NB4 (cell line): Measurements from ENCODE around the gene BCL2.

Source experiments
- MYC ChIP-seq: IDR thresholded peaks from 2 replicates; pipeline ENCODE4 v1.6.1; 2011; ENCODE audit warnings: low read depth, low read length
- POLR2A ChIP-seq: IDR thresholded peaks from 2 replicates; pipeline ENCODE4 v1.6.1; 2011; ENCODE audit warnings: mild to moderate bottlenecking; ENCODE audit not compliant: insufficient read length; ENCODE audit errors: extremely low read depth
- TF ChIP-seq, protein P1 (sequence below): IDR thresholded peaks from 2 replicates; pipeline ENCODE4 v1.6.1; 2011; ENCODE audit warnings: low read depth, low read length
- TF ChIP-seq, protein P2 (sequence below): IDR thresholded peaks from one replicate; pipeline ENCODE4 v1.5.1; 2012; ENCODE audit warnings: low read depth, low read length

DNA sequence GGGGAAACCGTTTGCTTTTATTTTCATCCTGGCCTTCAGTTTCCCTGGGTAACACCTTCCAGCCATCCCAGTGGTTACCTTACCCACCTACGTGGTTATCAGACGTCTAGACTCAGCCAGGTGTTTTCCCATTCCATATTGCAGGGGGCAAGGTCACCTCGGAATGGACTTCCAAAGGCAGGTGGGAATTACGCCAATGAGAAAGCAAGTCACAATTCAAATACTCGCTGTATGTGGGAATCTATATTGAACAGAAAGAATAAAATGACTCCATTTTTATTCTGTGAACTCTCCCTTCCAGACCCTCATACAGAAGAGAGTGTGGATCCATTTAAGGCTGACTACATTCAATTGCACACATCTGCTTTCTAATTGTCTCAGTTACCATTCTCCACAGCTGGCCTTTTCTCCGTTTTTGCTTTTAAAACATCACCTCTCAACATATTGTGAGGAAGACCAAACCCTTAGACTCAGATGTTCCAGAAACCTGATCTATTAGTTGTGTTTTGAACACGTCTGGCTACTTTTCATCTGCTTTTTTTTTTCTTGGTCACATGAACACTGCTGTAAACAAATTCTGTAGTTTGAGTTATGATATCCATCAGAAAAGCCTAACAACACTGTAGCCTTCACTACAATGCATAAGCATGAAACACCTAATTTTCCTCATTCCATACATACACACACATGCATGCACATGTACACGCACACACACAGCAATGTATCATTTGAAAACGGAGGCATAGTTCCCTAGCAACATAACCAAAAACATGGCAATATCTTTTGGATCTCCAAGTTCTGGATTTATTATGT, 59.8 kb downstream of the BCL2 start:
- TF ChIP-seq, protein P1, sequence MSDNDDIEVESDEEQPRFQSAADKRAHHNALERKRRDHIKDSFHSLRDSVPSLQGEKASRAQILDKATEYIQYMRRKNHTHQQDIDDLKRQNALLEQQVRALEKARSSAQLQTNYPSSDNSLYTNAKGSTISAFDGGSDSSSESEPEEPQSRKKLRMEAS, result no peak
- TF ChIP-seq, protein P2, sequence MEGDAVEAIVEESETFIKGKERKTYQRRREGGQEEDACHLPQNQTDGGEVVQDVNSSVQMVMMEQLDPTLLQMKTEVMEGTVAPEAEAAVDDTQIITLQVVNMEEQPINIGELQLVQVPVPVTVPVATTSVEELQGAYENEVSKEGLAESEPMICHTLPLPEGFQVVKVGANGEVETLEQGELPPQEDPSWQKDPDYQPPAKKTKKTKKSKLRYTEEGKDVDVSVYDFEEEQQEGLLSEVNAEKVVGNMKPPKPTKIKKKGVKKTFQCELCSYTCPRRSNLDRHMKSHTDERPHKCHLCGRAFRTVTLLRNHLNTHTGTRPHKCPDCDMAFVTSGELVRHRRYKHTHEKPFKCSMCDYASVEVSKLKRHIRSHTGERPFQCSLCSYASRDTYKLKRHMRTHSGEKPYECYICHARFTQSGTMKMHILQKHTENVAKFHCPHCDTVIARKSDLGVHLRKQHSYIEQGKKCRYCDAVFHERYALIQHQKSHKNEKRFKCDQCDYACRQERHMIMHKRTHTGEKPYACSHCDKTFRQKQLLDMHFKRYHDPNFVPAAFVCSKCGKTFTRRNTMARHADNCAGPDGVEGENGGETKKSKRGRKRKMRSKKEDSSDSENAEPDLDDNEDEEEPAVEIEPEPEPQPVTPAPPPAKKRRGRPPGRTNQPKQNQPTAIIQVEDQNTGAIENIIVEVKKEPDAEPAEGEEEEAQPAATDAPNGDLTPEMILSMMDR, result no peak
- TF ChIP-seq MYC (no peak), POLR2A (no peak)
